D721Med (cell line): ENCODE data around the gene FGF7.

Experiments
- DNase-seq: peaks from one replicate; pipeline ENCODE4 v3.0.0; 2011; ENCODE audit warnings: low spot score; ENCODE audit not compliant: insufficient read length
- FAIRE-seq: peaks from 2 replicates; lab custom pipeline; 2011; peaks lifted over from hg19 to GRCh38; lab: Jason Lieb, UNC
- TF ChIP-seq, protein P1 (sequence below): IDR thresholded peaks from 2 replicates; pipeline ENCODE4 v1.5.1; 2012; ENCODE audit warnings: mild to moderate bottlenecking, control low read depth; ENCODE audit not compliant: insufficient read depth; ENCODE audit errors: missing control alignments

The FGF7 gene

DNA sequence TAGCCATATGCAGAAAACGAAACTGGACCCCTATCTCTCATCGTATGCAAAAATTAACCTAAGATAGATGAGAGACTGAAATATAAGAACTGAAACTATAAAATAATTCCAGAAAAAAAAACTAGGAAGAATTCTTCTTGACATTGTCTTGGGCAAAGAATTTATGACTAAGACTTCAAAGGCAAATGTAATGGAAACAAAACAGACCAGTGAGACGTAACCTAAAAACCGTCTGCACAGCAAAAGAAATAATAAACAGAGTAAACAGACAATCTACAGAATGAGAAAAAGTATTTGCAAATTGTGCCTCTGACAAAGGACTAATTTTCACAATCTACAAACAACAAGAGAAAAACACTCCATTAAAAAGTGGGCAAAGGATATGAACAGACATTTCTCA, 105.2 kb downstream of the FGF7 start:
- DNase-seq: no peak
- no peak for FAIRE-seq
- TF ChIP-seq, protein P1, sequence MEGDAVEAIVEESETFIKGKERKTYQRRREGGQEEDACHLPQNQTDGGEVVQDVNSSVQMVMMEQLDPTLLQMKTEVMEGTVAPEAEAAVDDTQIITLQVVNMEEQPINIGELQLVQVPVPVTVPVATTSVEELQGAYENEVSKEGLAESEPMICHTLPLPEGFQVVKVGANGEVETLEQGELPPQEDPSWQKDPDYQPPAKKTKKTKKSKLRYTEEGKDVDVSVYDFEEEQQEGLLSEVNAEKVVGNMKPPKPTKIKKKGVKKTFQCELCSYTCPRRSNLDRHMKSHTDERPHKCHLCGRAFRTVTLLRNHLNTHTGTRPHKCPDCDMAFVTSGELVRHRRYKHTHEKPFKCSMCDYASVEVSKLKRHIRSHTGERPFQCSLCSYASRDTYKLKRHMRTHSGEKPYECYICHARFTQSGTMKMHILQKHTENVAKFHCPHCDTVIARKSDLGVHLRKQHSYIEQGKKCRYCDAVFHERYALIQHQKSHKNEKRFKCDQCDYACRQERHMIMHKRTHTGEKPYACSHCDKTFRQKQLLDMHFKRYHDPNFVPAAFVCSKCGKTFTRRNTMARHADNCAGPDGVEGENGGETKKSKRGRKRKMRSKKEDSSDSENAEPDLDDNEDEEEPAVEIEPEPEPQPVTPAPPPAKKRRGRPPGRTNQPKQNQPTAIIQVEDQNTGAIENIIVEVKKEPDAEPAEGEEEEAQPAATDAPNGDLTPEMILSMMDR: no peak

DNA sequence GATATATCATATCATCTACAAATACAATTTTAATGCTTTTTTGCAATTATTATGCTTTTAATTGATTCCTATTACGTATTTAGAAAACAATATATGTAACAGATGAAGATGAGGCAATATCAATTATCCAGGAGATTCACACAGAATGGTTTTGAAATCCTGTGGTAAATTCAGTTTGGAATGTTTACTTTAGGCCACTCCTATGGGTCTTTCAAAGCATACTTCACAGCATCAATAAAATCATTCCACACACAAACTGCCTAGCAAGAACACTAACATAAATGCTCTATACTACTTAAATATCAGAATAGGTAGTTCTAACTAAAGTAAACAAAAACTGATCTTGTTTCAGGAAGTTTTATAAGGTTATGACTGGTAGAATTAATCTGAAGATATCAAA, 107.0 kb downstream of the FGF7 start:
- no peak for FAIRE-seq
- no peak for DNase-seq
- TF ChIP-seq, protein P1: no peak
